Astrocyte of the hippocampus (primary cell): ENCODE measurements around the gene MAGEA2B.
"Not testable (repeated sequence)": the region's sequence is repeated elsewhere in the genome, so short reads cannot be mapped to it uniquely, and the experiment has no call there.

Experiments
- DNase-seq: peaks from one replicate; pipeline ENCODE4 v3.0.0; 2011; ENCODE audit warnings: low read depth, low spot score

The MAGEA2B gene

GRCh38 chrX:152713815-152714787, at the start of gene MAGEA2B:
Gene MAGEA2B, plus strand, starts transcription at chrX:152714628. Its CDS starts 2,479 bp downstream, at chrX:152717107.
- not testable (repeated sequence) for DNase-seq

GRCh38 chrX:152674135-152674534, 40.3 kb upstream of the MAGEA2B start:
- DNase-seq = no peak

GRCh38 chrX:152674652-152675051, 39.8 kb upstream of the MAGEA2B start:
- DNase-seq = not testable (repeated sequence)

GRCh38 chrX:152681012-152681411, 33.4 kb upstream of the MAGEA2B start:
- DNase-seq = not testable (repeated sequence)

- not testable (repeated sequence) for DNase-seq
Observed at GRCh38 chrX:152697952-152698931, 16.2 kb upstream of the MAGEA2B start, which contains the start of gene MAGEA3. Gene MAGEA3, plus strand, starts transcription at chrX:152698794. Its CDS starts 2,039 bp downstream, at chrX:152700833.

- not testable (repeated sequence) for DNase-seq
Observed at GRCh38 chrX:152700390-152700789, 14.0 kb upstream of the MAGEA2B start.

- not testable (repeated sequence) for DNase-seq
Observed at GRCh38 chrX:152706500-152706899, 7.9 kb upstream of the MAGEA2B start.

GRCh38 chrX:152709173-152709572, 5.3 kb upstream of the MAGEA2B start, which contains the start of gene CSAG2:
Gene CSAG2, minus strand, starts transcription at chrX:152709273. Its CDS starts 161 bp downstream, at chrX:152709112.
- not testable (repeated sequence) for DNase-seq

GRCh38 chrX:152713195-152713594, 1.2 kb upstream of the MAGEA2B start:
- not testable (repeated sequence) for DNase-seq

- DNase-seq = no peak
Observed at GRCh38 chrX:152725409-152725808, 11.0 kb downstream of the MAGEA2B start.

- DNase-seq = no peak
Observed at GRCh38 chrX:152733261-152733975, 19.0 kb downstream of the MAGEA2B start, which contains the start of the genes CSAG1 and MAGEA12. Gene CSAG1, minus strand, starts transcription at chrX:152733721. Its CDS starts 1,261 bp downstream, at chrX:152732460. Gene MAGEA12, plus strand, starts transcription at chrX:152733757. Its CDS starts 2,405 bp downstream, at chrX:152736162.

GRCh38 chrX:152734143-152734858, 19.9 kb downstream of the MAGEA2B start:
- DNase-seq = not testable (repeated sequence)

- no peak for DNase-seq
Observed at GRCh38 chrX:152735101-152735500, 20.7 kb downstream of the MAGEA2B start.

- no peak for DNase-seq
Observed at GRCh38 chrX:152735860-152736511, 21.6 kb downstream of the MAGEA2B start.

- DNase-seq = not testable (repeated sequence)
Observed at GRCh38 chrX:152736528-152736927, 22.1 kb downstream of the MAGEA2B start.

- no peak for DNase-seq
Observed at GRCh38 chrX:152738560-152738959, 24.1 kb downstream of the MAGEA2B start.

GRCh38 chrX:152753686-152754650, 39.5 kb downstream of the MAGEA2B start, which contains the start of gene MAGEA2:
Gene MAGEA2, minus strand, starts transcription at chrX:152753842. Its CDS starts 2,479 bp downstream, at chrX:152751363.
- DNase-seq = not testable (repeated sequence)

GRCh38 chrX:152754871-152755270, 40.4 kb downstream of the MAGEA2B start:
- not testable (repeated sequence) for DNase-seq
